ENCODE results near the gene BATF2. TPM values are rescaled to one million over a fixed set of nuclear protein-coding genes. Genes with fewer than 3 reads are reported as not detected.
"Not testable (repeated sequence)": the region's sequence is repeated elsewhere in the genome, so short reads cannot be mapped to it uniquely, and the experiment has no call there.

The BATF2 gene
- polyA plus RNA-seq, 1 of the 3 experiments (the other 2 are of a cell fraction), result 0.20 TPM

DNA sequence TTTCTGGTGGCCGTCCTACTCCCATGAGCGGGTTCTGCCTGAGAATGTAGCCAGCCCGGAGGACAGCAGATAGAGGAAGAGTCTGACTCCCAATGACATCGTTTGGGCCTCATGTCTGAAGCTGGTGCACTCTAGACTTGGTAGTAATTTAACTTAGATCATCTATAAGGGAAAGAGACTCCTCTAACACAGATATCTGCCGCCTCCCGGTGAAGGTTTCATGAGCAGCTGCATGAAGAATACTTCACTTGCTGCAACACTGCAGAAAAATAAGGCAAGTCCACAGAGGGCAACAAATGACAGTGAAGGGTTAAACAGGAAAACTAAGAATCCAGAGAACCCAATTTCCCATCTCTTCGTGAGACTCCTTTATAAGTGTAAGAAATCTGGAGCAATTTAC lies 11.2 kb upstream of the BATF2 start:
- peak overlapping the region; percentile 52; the same call in 1 of the 2 replicates for H2AFZ ChIP-seq (ENCODE audit: low read depth)
- peaks cover 3% of the 10 kb centered on the region for H3F3A ChIP-seq (replicated peaks; ENCODE audit: insufficient read depth)
- no peaks in the 10 kb centered on the region for H3K9me2 ChIP-seq
- H3K9me3 ChIP-seq, result no peaks in the 10 kb centered on the region
- H4K20me1 ChIP-seq (ENCODE audit: insufficient read depth), result no peaks in the 10 kb centered on the region
- no peak overlapping the region for H3K27ac ChIP-seq (ENCODE audit: low read depth in 2 of 2, low read length in 1 of 2)
- ChIA-PET POLR2A (no interaction called here), CTCF (interaction anchor here (0.7 to 1.8 kb wide), 2 partner anchors 11 to 120 kb away, joined by 3 to 7 read pairs; partner anchors contain the start of gene BATF2)
- H3K36me3 ChIP-seq (replicated peaks in 1 of 2; ENCODE audit: control insufficient read depth in 1 of 2, insufficient read depth in 2 of 2, low read length in 1 of 2), result no peaks in the 10 kb centered on the region
- no peak for TF ChIP-seq YY1 (IDR thresholded peaks at IDR 0.05; ENCODE audit: low read depth)
- H3K4me3 ChIP-seq (ENCODE audit: low read depth in 2 of 2, low read length in 1 of 2), result no peak overlapping the region
- no peaks in the 10 kb centered on the region for H3K79me2 ChIP-seq (ENCODE audit: insufficient read depth)
- H3K4me1 ChIP-seq (ENCODE audit: control insufficient read depth in 1 of 2, insufficient read depth in 2 of 2, low read depth in 1 of 2, low read length in 1 of 2), result peaks cover 1 to 6% of the 10 kb centered on the region in 2 experiments; a peak in 1 of 4 replicates
- DNase-seq, result no peak
- H3K4me2 ChIP-seq, result no peak overlapping the region
- H3K27me3 ChIP-seq (ENCODE audit: insufficient read depth), result no peaks in the 10 kb centered on the region
- H3K9ac ChIP-seq, result no peak overlapping the region
- 89% methylated on average over 4 of the region's 7 CpGs for WGBS (ENCODE audit: low lambda C conversion rate)

DNA sequence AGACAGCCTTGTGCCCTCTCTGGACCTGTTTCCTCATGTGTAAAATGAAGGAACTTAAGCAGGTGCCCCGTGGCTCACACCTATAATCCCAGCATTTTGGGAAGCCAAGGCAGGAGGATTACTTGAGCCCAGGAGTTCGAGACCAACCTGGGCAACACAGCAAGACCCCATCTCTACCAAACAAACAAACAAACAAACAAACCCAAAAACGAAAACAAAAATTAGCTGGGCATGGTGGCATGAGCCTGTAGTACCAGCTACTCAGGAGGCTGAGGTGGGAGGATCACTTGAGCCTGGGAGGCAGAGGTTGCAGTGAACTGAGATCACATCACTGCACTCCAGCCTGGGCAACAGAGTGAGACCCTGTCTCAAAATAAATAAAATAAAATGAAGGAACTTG lies 7.2 kb upstream of the BATF2 start:
- not testable (repeated sequence) for H2AFZ ChIP-seq (ENCODE audit: low read depth); H3K79me2 ChIP-seq (ENCODE audit: insufficient read depth); H3K4me2 ChIP-seq; H3K9ac ChIP-seq; H3K9me2 ChIP-seq; H3K4me1 ChIP-seq (ENCODE audit: control insufficient read depth in 1 of 2, insufficient read depth in 2 of 2, low read depth in 1 of 2, low read length in 1 of 2); H3K27ac ChIP-seq (ENCODE audit: low read depth in 2 of 2, low read length in 1 of 2); H3K9me3 ChIP-seq; H4K20me1 ChIP-seq (ENCODE audit: insufficient read depth); H3K27me3 ChIP-seq (ENCODE audit: insufficient read depth); DNase-seq; H3K4me3 ChIP-seq (ENCODE audit: low read depth in 2 of 2, low read length in 1 of 2); H3K36me3 ChIP-seq (replicated peaks in 1 of 2; ENCODE audit: control insufficient read depth in 1 of 2, insufficient read depth in 2 of 2, low read length in 1 of 2); H3F3A ChIP-seq (replicated peaks; ENCODE audit: insufficient read depth)
- WGBS (ENCODE audit: low lambda C conversion rate), result 23% methylated on average over 3 of the region's 3 CpGs
- CTCF ChIA-PET, result interaction anchor here (0.7 to 3.4 kb wide), 3 partner anchors 9 to 15 kb away, joined by 3 to 26 read pairs (median 4); partner anchors contain the start of gene ARL2
- POLR2A ChIA-PET, result interaction anchor here (1.0 kb wide), 1 partner anchor 9 kb away, joined by 3 read pairs; no protein-coding TSS in a partner anchor

DNA sequence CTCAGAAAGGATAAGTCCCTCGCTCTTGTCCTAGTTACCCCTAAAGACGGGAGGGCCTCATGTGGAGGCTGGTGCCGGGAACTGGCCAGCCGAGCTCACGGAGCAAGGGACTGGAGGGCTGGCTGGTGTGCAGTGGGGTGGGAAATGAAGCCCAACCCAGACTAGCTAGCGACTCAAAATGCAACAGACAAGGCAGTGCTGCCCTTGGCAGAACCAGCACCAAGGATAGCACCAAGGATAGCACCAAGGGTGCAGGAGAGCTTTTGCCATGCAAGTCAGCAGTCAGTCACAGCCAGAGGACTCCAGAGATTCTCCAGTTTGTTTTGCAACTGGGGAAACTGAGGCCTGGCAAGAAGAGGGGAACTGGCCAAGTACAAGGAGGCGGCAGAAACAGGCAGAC lies 6.5 kb upstream of the BATF2 start:
- Histone ChIP-seq H2AFZ (ENCODE audit: low read depth) (no peak overlapping the region), H3K4me1 (ENCODE audit: control insufficient read depth in 1 of 2, insufficient read depth in 2 of 2, low read depth in 1 of 2, low read length in 1 of 2) (peaks cover 0 to 5% of the 10 kb centered on the region in 2 experiments; a peak in 1 of 4 replicates), H3K27ac (ENCODE audit: low read depth in 2 of 2, low read length in 1 of 2) (no peak overlapping the region), H3K79me2 (ENCODE audit: insufficient read depth) (no peaks in the 10 kb centered on the region), H3K9me3 (no peaks in the 10 kb centered on the region), H3K9ac (no peak overlapping the region), H4K20me1 (ENCODE audit: insufficient read depth) (no peaks in the 10 kb centered on the region), H3K4me2 (no peak overlapping the region), H3K27me3 (ENCODE audit: insufficient read depth) (no peaks in the 10 kb centered on the region), H3K9me2 (no peaks in the 10 kb centered on the region), H3K4me3 (ENCODE audit: low read depth in 2 of 2, low read length in 1 of 2) (no peak overlapping the region), H3F3A (replicated peaks; ENCODE audit: insufficient read depth) (no peaks in the 10 kb centered on the region), H3K36me3 (replicated peaks in 1 of 2; ENCODE audit: control insufficient read depth in 1 of 2, insufficient read depth in 2 of 2, low read length in 1 of 2) (no peaks in the 10 kb centered on the region)
- TF ChIP-seq, protein P1, sequence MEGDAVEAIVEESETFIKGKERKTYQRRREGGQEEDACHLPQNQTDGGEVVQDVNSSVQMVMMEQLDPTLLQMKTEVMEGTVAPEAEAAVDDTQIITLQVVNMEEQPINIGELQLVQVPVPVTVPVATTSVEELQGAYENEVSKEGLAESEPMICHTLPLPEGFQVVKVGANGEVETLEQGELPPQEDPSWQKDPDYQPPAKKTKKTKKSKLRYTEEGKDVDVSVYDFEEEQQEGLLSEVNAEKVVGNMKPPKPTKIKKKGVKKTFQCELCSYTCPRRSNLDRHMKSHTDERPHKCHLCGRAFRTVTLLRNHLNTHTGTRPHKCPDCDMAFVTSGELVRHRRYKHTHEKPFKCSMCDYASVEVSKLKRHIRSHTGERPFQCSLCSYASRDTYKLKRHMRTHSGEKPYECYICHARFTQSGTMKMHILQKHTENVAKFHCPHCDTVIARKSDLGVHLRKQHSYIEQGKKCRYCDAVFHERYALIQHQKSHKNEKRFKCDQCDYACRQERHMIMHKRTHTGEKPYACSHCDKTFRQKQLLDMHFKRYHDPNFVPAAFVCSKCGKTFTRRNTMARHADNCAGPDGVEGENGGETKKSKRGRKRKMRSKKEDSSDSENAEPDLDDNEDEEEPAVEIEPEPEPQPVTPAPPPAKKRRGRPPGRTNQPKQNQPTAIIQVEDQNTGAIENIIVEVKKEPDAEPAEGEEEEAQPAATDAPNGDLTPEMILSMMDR (IDR thresholded peaks at IDR 0.05), result no peak
- TF ChIP-seq RXRA (IDR thresholded peaks at IDR 0.05; ENCODE audit: borderline replicate concordance, low read depth), result no peak
- no peak for TF ChIP-seq TAF1 (IDR thresholded peaks at IDR 0.05; ENCODE audit: borderline replicate concordance, low read depth, low read length)
- TF ChIP-seq, protein P2, sequence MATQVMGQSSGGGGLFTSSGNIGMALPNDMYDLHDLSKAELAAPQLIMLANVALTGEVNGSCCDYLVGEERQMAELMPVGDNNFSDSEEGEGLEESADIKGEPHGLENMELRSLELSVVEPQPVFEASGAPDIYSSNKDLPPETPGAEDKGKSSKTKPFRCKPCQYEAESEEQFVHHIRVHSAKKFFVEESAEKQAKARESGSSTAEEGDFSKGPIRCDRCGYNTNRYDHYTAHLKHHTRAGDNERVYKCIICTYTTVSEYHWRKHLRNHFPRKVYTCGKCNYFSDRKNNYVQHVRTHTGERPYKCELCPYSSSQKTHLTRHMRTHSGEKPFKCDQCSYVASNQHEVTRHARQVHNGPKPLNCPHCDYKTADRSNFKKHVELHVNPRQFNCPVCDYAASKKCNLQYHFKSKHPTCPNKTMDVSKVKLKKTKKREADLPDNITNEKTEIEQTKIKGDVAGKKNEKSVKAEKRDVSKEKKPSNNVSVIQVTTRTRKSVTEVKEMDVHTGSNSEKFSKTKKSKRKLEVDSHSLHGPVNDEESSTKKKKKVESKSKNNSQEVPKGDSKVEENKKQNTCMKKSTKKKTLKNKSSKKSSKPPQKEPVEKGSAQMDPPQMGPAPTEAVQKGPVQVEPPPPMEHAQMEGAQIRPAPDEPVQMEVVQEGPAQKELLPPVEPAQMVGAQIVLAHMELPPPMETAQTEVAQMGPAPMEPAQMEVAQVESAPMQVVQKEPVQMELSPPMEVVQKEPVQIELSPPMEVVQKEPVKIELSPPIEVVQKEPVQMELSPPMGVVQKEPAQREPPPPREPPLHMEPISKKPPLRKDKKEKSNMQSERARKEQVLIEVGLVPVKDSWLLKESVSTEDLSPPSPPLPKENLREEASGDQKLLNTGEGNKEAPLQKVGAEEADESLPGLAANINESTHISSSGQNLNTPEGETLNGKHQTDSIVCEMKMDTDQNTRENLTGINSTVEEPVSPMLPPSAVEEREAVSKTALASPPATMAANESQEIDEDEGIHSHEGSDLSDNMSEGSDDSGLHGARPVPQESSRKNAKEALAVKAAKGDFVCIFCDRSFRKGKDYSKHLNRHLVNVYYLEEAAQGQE (IDR thresholded peaks at IDR 0.05; ENCODE audit: low read depth, low read length), result peak; percentile 96
- WGBS (ENCODE audit: low lambda C conversion rate), result 87% methylated on average over 7 of the region's 7 CpGs
- ChIA-PET POLR2A (no interaction called here), CTCF (interaction anchor here (0.7 to 3.4 kb wide), 3 partner anchors 11 to 109 kb away, joined by 3 to 26 read pairs (median 3); partner anchors contain the start of gene ARL2)
- no peak for DNase-seq

Measured in SK-N-SH (cell line).